K562 (cell line): ENCODE data around the gene PIERCE2. TPM values are rescaled to one million over a fixed set of nuclear protein-coding genes. Genes with fewer than 3 reads are reported as not detected.
A peak's percentile ranks its signal among the peaks of the same experiment; 100 is the strongest.

ENCODE experiments used
- ATF6 ChIP-seq: sonication (generic); formaldehyde crosslinking; IDR thresholded peaks from 2 replicates; pipeline ENCODE4 v1.4.0; 2020; ENCODE audit warnings: mild to moderate bottlenecking, missing genetic modification reagents
- BCOR ChIP-seq: fragments of 450-650 bp; IDR thresholded peaks from 2 replicates; pipeline ENCODE4 v1.6.1; 2016
- CREB1 ChIP-seq, 2 experiments: sonication (generic) in 1 of 2; formaldehyde crosslinking in 1 of 2; IDR thresholded peaks; 2 replicates each; pipeline versions ENCODE4 v1.6.1 to v1.8.0; 2012 to 2022; ENCODE audit warnings: inconsistent platforms in 1 of 2, mild to moderate bottlenecking in 1 of 2, missing genetic modification reagents in 1 of 2, moderate library complexity in 1 of 2
- ELF1 ChIP-seq: fragments of 200-800 bp; sonication (Bioruptor generic); IDR thresholded peaks from 2 replicates; pipeline ENCODE4 v1.6.1; 2016; ENCODE audit warnings: missing genetic modification characterization, missing compliant biosample characterization
- EP400 ChIP-seq: fragments of 450-650 bp; IDR thresholded peaks from 2 replicates; pipeline ENCODE4 v1.6.1; 2017; ENCODE audit warnings: antibody characterized with exemption, mild to moderate bottlenecking, moderate library complexity
- FOXP1 ChIP-seq: sonication (generic); formaldehyde crosslinking; IDR thresholded peaks from 2 replicates; pipeline ENCODE4 v1.8.0; 2022; ENCODE audit warnings: mild to moderate bottlenecking, missing genetic modification reagents
- NRF1 ChIP-seq, 2 experiments: fragments of 450-650 bp; IDR thresholded peaks in 1 of 2; conservative IDR thresholded peaks in 1 of 2; 2 replicates each; pipeline ENCODE4 v1.6.1; 2014; ENCODE audit warnings: mild to moderate bottlenecking in 2 of 2
- POLR2A ChIP-seq: fragments of 450-650 bp; conservative IDR thresholded peaks from 2 replicates; pipeline ENCODE4 v1.6.1; 2016
- POLR2AphosphoS5 ChIP-seq: IDR thresholded peaks from 2 replicates; pipeline ENCODE4 v1.6.1; 2011; ENCODE audit warnings: mild to moderate bottlenecking, low read depth, low read length, moderate library complexity; ENCODE audit not compliant: control insufficient read depth, insufficient read depth
- RBBP5 ChIP-seq: fragments of 200-600 bp; sonication (generic); IDR thresholded peaks from 2 replicates; pipeline ENCODE4 v1.6.1; 2012; ENCODE audit warnings: borderline replicate concordance, mild to moderate bottlenecking, low read length, control low read depth, inconsistent platforms; ENCODE audit not compliant: insufficient read depth, poor library complexity, severe bottlenecking
- RBM25 ChIP-seq: fragments of 200-400 bp; formaldehyde crosslinking; IDR thresholded peaks from 2 replicates; pipeline ENCODE4 v1.6.1; 2018; ENCODE audit warnings: low read length, low read depth, moderate library complexity; ENCODE audit not compliant: severe bottlenecking
- SIX5 ChIP-seq, 2 experiments: IDR thresholded peaks; 2 replicates each; pipeline ENCODE4 v1.6.1; 2011; ENCODE audit warnings: low read length in 2 of 2, borderline replicate concordance in 1 of 2, low read depth in 1 of 2, mild to moderate bottlenecking in 1 of 2, moderate library complexity in 1 of 2; ENCODE audit not compliant: insufficient read depth in 1 of 2
- TAF1 ChIP-seq: IDR thresholded peaks from 2 replicates; pipeline ENCODE4 v1.6.1; 2011; ENCODE audit warnings: mild to moderate bottlenecking, low read length, moderate library complexity; ENCODE audit not compliant: insufficient read depth, control insufficient read depth, severe bottlenecking; ENCODE audit errors: extremely low read depth
- TCF3 ChIP-seq: sonication (generic); formaldehyde crosslinking; IDR thresholded peaks from 2 replicates; pipeline ENCODE4 v1.4.0; 2020; ENCODE audit warnings: mild to moderate bottlenecking, missing genetic modification reagents
- TOE1 ChIP-seq, 2 experiments: fragments of 450-650 bp in 1 of 2; sonication (generic) in 1 of 2; formaldehyde crosslinking in 1 of 2; IDR thresholded peaks; 2 replicates each; pipeline versions ENCODE4 v1.7.1 to v1.8.0; 2016 to 2022; ENCODE audit warnings: borderline replicate concordance in 2 of 2, mild to moderate bottlenecking in 2 of 2, antibody characterized with exemption in 1 of 2, inconsistent platforms in 1 of 2, low read depth in 1 of 2, missing genetic modification reagents in 1 of 2, moderate library complexity in 1 of 2
- YY1 ChIP-seq, 3 experiments: IDR thresholded peaks; 2 replicates each; pipeline ENCODE4 v1.6.1; 2011; ENCODE audit warnings: low read length in 2 of 3, mild to moderate bottlenecking in 2 of 3, moderate library complexity in 2 of 3, borderline replicate concordance in 1 of 3, control low read depth in 1 of 3, low read depth in 1 of 3; ENCODE audit not compliant: insufficient read depth in 3 of 3, insufficient replicate concordance in 2 of 3, control insufficient read depth in 1 of 3, insufficient read length in 1 of 3; ENCODE audit errors: extremely low read depth in 1 of 3
- ZBTB8A ChIP-seq: fragments of 450-650 bp; IDR thresholded peaks from 2 replicates; pipeline ENCODE4 v1.6.1; 2018; ENCODE audit warnings: mild to moderate bottlenecking, moderate library complexity; ENCODE audit not compliant: partially characterized antibody
- ZC3H4 ChIP-seq: sonication (generic); formaldehyde crosslinking; IDR thresholded peaks from 2 replicates; pipeline ENCODE4 v1.9.0; 2021; ENCODE audit warnings: missing genetic modification reagents, borderline replicate concordance
- ZNF282 ChIP-seq: sonication (generic); formaldehyde crosslinking; IDR thresholded peaks from 2 replicates; pipeline ENCODE4 v1.8.1; 2023; ENCODE audit warnings: missing genetic modification reagents
- polyA plus RNA-seq, 8 experiments: library from polyadenylated mRNA; depleted of rRNA in 4 of 8; stranded (reverse) in 5 of 8; unstranded in 3 of 8; fragments of >200 nt; fragmentation: Nextera tagmentation in 2 of 8; fragmentation: Illumina TruSeq in 1 of 8; extraction: Ambion mirVana in 2 of 8; extraction: Trizol in 1 of 8; gene quantifications; 2 replicates each; pipeline versions ENCODE4 v1.2.1 to v1.2.3, GENCODE V29; 2011 to 2014; ENCODE audit warnings: inconsistent platforms in 1 of 8, missing spikeins in 1 of 8
- total RNA-seq, 7 experiments: library from RNA; depleted of rRNA in 6 of 7; stranded (reverse); fragments of >200 nt in 6 of 7; fragmentation: Illumina TruSeq in 2 of 7; extraction: Trizol in 2 of 7; gene quantifications; 2 replicates each; pipeline versions ENCODE4 v1.2.1 to v1.2.3, GENCODE V29; 2011 to 2021; ENCODE audit warnings: low replicate concordance in 1 of 7
- TF ChIP-seq, protein P1 (sequence below), 2 experiments: fragments of 450-650 bp; IDR thresholded peaks; 2 replicates each; pipeline ENCODE4 v1.6.1; 2016

PIERCE2 gene
- total and polyA plus RNA-seq, 9 of the 15 experiments (the other 6 are each of a cell fraction or from before 2014, with no cell fraction given) = 2.9 to 4.8 (median 4.0) TPM

DNA sequence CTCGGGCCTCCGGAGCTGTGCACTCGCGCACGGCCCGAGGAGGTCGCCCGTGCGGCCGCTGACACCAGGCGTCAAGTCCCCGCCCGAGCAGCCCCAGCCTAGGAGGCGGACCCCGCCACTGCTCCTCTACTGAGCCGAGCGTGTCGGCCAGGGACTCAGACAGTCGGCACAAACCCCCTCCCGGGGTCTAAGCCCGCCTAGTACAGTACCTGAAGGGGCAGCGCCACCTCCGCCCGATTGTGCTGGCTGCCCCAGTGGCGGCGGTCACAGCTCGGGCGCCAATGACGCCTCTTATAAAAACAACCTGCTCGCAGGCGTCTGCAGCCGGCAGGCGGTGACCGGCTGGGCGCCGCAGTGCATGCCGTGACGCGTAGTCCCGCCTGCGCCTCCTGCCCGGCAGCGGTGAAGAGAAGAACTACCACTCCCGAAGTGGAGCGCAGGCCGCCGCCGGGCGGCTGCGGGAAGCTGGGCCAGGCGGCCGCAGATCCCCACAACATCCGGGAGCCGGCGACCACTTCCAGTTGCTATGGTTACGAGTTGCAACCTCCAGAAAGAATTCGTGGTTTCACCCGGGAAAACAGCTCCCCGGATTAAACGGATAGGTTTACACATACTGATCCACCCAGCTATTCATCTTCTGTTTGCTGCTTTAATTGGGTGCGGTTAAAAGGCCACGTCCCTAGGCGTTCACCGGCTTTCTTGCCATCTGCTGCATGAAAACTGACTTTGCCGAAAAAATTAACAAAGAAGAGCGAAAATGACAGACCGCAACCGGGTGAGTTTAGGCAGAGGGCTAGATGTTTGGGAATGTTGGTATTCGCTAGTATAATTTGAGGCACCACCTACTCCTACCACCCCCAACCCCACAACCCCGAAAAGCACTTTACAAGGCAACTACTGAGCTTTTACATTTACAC is at the start of gene PIERCE2, which contains the start of gene CCPG1 (continued):
- TF ChIP-seq NRF1 (conservative IDR thresholded peaks at IDR 0.05 in 1 of 2, IDR thresholded peaks at IDR 0.05 in 1 of 2) = peak; percentile 86 to 88
- TF ChIP-seq SIX5 (IDR thresholded peaks at IDR 0.05; ENCODE audit: borderline replicate concordance in 1 of 2, insufficient read depth in 1 of 2, low read depth in 1 of 2, low read length in 2 of 2) = peak; percentile 57 to 66; a peak in 3 of 4 replicates
- TF ChIP-seq CREB1 (IDR thresholded peaks at IDR 0.05) = peak; percentile 89
- peak; percentile 92 for TF ChIP-seq CREB1 (CRISPR knock-in tag; IDR thresholded peaks at IDR 0.05)
- peak; percentile 64; the same call in 1 of the 2 replicates for TF ChIP-seq TOE1 (IDR thresholded peaks at IDR 0.05; ENCODE audit: borderline replicate concordance)
- 0 out of 2 replicates have a peak, but pooled peaks have one; percentile 44 for TF ChIP-seq TOE1 (CRISPR knock-in tag; IDR thresholded peaks at IDR 0.05; ENCODE audit: borderline replicate concordance, low read depth)
- TF ChIP-seq TCF3 (CRISPR knock-in tag) = 0 out of 2 replicates have a peak, but pooled peaks have one; percentile 37
- 0 out of 2 replicates have a peak, but pooled peaks have one; percentile 49 for TF ChIP-seq ATF6 (CRISPR knock-in tag)
- TF ChIP-seq TAF1 = peak; percentile 80
- peak; percentile 66; the same call in 1 of the 2 replicates for TF ChIP-seq POLR2AphosphoS5
- no peak for TF ChIP-seq ZBTB8A
- TF ChIP-seq ZC3H4 = no peak
- TF ChIP-seq RBBP5 = peak; percentile 78
- peak; percentile 83 for TF ChIP-seq POLR2A
- peak; percentile 65; the same call in 1 of the 2 replicates for TF ChIP-seq ELF1 (tag)
- no peak for TF ChIP-seq ZNF282 (CRISPR knock-in tag)
- peak; percentile 78; the same call in 1 of the 2 replicates for TF ChIP-seq EP400
- TF ChIP-seq, protein P1, sequence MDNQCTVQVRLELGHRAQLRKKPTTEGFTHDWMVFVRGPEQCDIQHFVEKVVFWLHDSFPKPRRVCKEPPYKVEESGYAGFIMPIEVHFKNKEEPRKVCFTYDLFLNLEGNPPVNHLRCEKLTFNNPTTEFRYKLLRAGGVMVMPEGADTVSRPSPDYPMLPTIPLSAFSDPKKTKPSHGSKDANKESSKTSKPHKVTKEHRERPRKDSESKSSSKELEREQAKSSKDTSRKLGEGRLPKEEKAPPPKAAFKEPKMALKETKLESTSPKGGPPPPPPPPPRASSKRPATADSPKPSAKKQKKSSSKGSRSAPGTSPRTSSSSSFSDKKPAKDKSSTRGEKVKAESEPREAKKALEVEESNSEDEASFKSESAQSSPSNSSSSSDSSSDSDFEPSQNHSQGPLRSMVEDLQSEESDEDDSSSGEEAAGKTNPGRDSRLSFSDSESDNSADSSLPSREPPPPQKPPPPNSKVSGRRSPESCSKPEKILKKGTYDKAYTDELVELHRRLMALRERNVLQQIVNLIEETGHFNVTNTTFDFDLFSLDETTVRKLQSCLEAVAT (IDR thresholded peaks at IDR 0.05) = peak in 1 of 2 experiments; percentile 83; a peak in 3 of 4 replicates
- peak; percentile 67 for TF ChIP-seq RBM25
- TF ChIP-seq BCOR = 0 out of 2 replicates have a peak, but pooled peaks have one; percentile 37
- peak; percentile 91 for TF ChIP-seq FOXP1
- TF ChIP-seq YY1 (IDR thresholded peaks at IDR 0.05; ENCODE audit: borderline replicate concordance in 1 of 3, control insufficient read depth in 1 of 3, extremely low read depth in 1 of 3, insufficient read depth in 3 of 3, insufficient read length in 1 of 3, insufficient replicate concordance in 2 of 3, low read depth in 1 of 3, low read length in 2 of 3) = peak in 2 of 3 experiments; percentile 52 to 69
